GM23338 (cell line): Measurements from ENCODE around the gene ZNF860. TPM values are rescaled to one million over a fixed set of nuclear protein-coding genes. Genes with fewer than 3 reads are reported as not detected.

ENCODE experiments used
- ATAC-seq: fragments of 200-7000 bp; cut with Tn5 transposase; 3 replicates; pipeline ENCODE4 v1.9.1; 2020
- DNase-seq: peaks from one replicate; pipeline ENCODE4 v3.0.0-alpha.2; 2015; ENCODE audit warnings: low spot score
- H2AFZ ChIP-seq: fragments of 200-600 bp; sonication (generic); 2 replicates; pipeline ENCODE4 v1.8.0; 2016; ENCODE audit warnings: antibody characterized with exemption, mild to moderate bottlenecking, moderate library complexity
- H3F3A ChIP-seq: fragments of 200-600 bp; sonication (generic); replicated peaks from 2 replicates; pipeline ENCODE4 v1.8.0; 2017; ENCODE audit warnings: antibody characterized with exemption, mixed run types, low read depth
- H3K27ac ChIP-seq: fragments of 200-600 bp; sonication (generic); 2 replicates; pipeline ENCODE4 v1.6.1; 2016; ENCODE audit warnings: low read depth
- H3K27me3 ChIP-seq: fragments of 200-600 bp; sonication (generic); 2 replicates; pipeline ENCODE4 v1.8.0; 2016; ENCODE audit warnings: mild to moderate bottlenecking, mixed run types, moderate library complexity; ENCODE audit not compliant: insufficient read depth
- H3K36me3 ChIP-seq: fragments of 200-600 bp; sonication (generic); 2 replicates; pipeline ENCODE4 v1.8.0; 2016; ENCODE audit warnings: mild to moderate bottlenecking; ENCODE audit not compliant: insufficient read depth
- H3K4me1 ChIP-seq: fragments of 200-600 bp; sonication (generic); 2 replicates; pipeline ENCODE4 v1.8.0; 2016; ENCODE audit warnings: mild to moderate bottlenecking, moderate library complexity; ENCODE audit not compliant: insufficient read depth
- H3K4me2 ChIP-seq: fragments of 200-600 bp; sonication (generic); 2 replicates; pipeline ENCODE4 v1.7.1; 2017; ENCODE audit warnings: mixed run types
- H3K4me3 ChIP-seq: fragments of 200-600 bp; sonication (generic); 2 replicates; pipeline ENCODE4 v1.6.1; 2016; ENCODE audit warnings: mixed run types
- H3K79me2 ChIP-seq: fragments of 200-600 bp; sonication (generic); replicated peaks from 2 replicates; pipeline ENCODE4 v1.8.0; 2017; ENCODE audit warnings: mild to moderate bottlenecking; ENCODE audit not compliant: insufficient read depth
- H3K9me2 ChIP-seq: fragments of 200-600 bp; sonication (generic); 2 replicates; pipeline ENCODE4 v1.8.0; 2017; ENCODE audit not compliant: insufficient read depth
- H4K20me1 ChIP-seq: fragments of 200-600 bp; sonication (generic); replicated peaks from 2 replicates; pipeline ENCODE4 v1.8.0; 2017; ENCODE audit warnings: mild to moderate bottlenecking; ENCODE audit not compliant: insufficient read depth
- H3K27ac Mint-ChIP-seq: 2 replicates; pipeline ENCODE4 v1.8.0; 2020; ENCODE audit warnings: inconsistent platforms, mild to moderate bottlenecking, moderate library complexity, mixed read lengths
- H3K27me3 Mint-ChIP-seq: 3 replicates; pipeline ENCODE4 v1.8.0; 2022; ENCODE audit warnings: low read depth, mild to moderate bottlenecking, moderate library complexity, mixed read lengths, inconsistent platforms; ENCODE audit not compliant: insufficient read depth, poor library complexity
- H3K36me3 Mint-ChIP-seq: 3 replicates; pipeline ENCODE4 v1.8.0; 2021; ENCODE audit warnings: low read depth, mild to moderate bottlenecking, inconsistent platforms, moderate library complexity, mixed read lengths
- H3K4me1 Mint-ChIP-seq: 3 replicates; pipeline ENCODE4 v1.8.0; 2020; ENCODE audit warnings: mild to moderate bottlenecking, inconsistent platforms, mixed read lengths
- H3K4me3 Mint-ChIP-seq: 3 replicates; pipeline ENCODE4 v1.8.0; 2021; ENCODE audit warnings: moderate library complexity, mild to moderate bottlenecking, inconsistent platforms, mixed read lengths
- H3K9me3 Mint-ChIP-seq: 3 replicates; pipeline ENCODE4 v1.8.0; 2020; ENCODE audit warnings: moderate library complexity, mild to moderate bottlenecking, inconsistent platforms, mixed read lengths
- CREB1 ChIP-seq: fragments of 250-450 bp; sonication (Bioruptor Pico); IDR thresholded peaks from 2 replicates; pipeline ENCODE4 v1.5.0; 2020; ENCODE audit warnings: low read depth, mild to moderate bottlenecking, moderate library complexity
- EZH2 ChIP-seq: fragments of 200-600 bp; sonication (generic); IDR thresholded peaks from one replicate; pipeline ENCODE4 v1.8.0; 2017; ENCODE audit warnings: antibody characterized with exemption, mild to moderate bottlenecking, low read depth; ENCODE audit not compliant: unreplicated experiment
- JUNB ChIP-seq: IDR thresholded peaks from one replicate; pipeline ENCODE4 v1.6.1; 2016; ENCODE audit warnings: antibody characterized with exemption; ENCODE audit not compliant: unreplicated experiment
- polyA plus RNA-seq: library from polyadenylated mRNA; unstranded; fragments of >200 nt; fragmentation: Nextera tagmentation; extraction: Ambion mirVana; gene quantifications from 2 replicates; pipeline ENCODE4 v1.2.1, GENCODE V29; 2016
- total RNA-seq: library from RNA; depleted of rRNA; stranded (reverse); fragments of >200 nt; shearing (Covaris generic); gene quantifications from 2 replicates; pipeline ENCODE4 v1.2.3, GENCODE V29; 2014
- TF ChIP-seq, protein P1 (sequence below): IDR thresholded peaks from 2 replicates; pipeline ENCODE4 v1.6.1; 2016; ENCODE audit warnings: antibody characterized with exemption
- TF ChIP-seq, protein P2 (sequence below), 2 experiments: fragments of 200-600 bp in 1 of 2; sonication (generic) in 1 of 2; conservative IDR thresholded peaks; 2 replicates each; pipeline versions ENCODE4 v1.5.1 to v1.6.1; 2016 to 2017; ENCODE audit warnings: antibody characterized with exemption in 2 of 2, low read depth in 2 of 2, mild to moderate bottlenecking in 2 of 2, moderate library complexity in 1 of 2
- TF ChIP-seq, protein P3 (sequence below): IDR thresholded peaks from one replicate; pipeline ENCODE4 v1.6.1; 2018; ENCODE audit warnings: antibody characterized with exemption; ENCODE audit not compliant: unreplicated experiment

Gene ZNF860
- total and polyA plus RNA-seq, 2 experiments from 2014 or later: 5.2 to 12.4 TPM

- TF ChIP-seq, protein P1, sequence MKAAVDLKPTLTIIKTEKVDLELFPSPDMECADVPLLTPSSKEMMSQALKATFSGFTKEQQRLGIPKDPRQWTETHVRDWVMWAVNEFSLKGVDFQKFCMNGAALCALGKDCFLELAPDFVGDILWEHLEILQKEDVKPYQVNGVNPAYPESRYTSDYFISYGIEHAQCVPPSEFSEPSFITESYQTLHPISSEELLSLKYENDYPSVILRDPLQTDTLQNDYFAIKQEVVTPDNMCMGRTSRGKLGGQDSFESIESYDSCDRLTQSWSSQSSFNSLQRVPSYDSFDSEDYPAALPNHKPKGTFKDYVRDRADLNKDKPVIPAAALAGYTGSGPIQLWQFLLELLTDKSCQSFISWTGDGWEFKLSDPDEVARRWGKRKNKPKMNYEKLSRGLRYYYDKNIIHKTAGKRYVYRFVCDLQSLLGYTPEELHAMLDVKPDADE: no peak
- TF ChIP-seq, protein P2, sequence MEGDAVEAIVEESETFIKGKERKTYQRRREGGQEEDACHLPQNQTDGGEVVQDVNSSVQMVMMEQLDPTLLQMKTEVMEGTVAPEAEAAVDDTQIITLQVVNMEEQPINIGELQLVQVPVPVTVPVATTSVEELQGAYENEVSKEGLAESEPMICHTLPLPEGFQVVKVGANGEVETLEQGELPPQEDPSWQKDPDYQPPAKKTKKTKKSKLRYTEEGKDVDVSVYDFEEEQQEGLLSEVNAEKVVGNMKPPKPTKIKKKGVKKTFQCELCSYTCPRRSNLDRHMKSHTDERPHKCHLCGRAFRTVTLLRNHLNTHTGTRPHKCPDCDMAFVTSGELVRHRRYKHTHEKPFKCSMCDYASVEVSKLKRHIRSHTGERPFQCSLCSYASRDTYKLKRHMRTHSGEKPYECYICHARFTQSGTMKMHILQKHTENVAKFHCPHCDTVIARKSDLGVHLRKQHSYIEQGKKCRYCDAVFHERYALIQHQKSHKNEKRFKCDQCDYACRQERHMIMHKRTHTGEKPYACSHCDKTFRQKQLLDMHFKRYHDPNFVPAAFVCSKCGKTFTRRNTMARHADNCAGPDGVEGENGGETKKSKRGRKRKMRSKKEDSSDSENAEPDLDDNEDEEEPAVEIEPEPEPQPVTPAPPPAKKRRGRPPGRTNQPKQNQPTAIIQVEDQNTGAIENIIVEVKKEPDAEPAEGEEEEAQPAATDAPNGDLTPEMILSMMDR (conservative IDR thresholded peaks at IDR 0.05; ENCODE audit: low read depth in 2 of 2): no peak
- TF ChIP-seq JUNB (no peak), EZH2 (no peak), CREB1 (no peak)
- TF ChIP-seq, protein P3, sequence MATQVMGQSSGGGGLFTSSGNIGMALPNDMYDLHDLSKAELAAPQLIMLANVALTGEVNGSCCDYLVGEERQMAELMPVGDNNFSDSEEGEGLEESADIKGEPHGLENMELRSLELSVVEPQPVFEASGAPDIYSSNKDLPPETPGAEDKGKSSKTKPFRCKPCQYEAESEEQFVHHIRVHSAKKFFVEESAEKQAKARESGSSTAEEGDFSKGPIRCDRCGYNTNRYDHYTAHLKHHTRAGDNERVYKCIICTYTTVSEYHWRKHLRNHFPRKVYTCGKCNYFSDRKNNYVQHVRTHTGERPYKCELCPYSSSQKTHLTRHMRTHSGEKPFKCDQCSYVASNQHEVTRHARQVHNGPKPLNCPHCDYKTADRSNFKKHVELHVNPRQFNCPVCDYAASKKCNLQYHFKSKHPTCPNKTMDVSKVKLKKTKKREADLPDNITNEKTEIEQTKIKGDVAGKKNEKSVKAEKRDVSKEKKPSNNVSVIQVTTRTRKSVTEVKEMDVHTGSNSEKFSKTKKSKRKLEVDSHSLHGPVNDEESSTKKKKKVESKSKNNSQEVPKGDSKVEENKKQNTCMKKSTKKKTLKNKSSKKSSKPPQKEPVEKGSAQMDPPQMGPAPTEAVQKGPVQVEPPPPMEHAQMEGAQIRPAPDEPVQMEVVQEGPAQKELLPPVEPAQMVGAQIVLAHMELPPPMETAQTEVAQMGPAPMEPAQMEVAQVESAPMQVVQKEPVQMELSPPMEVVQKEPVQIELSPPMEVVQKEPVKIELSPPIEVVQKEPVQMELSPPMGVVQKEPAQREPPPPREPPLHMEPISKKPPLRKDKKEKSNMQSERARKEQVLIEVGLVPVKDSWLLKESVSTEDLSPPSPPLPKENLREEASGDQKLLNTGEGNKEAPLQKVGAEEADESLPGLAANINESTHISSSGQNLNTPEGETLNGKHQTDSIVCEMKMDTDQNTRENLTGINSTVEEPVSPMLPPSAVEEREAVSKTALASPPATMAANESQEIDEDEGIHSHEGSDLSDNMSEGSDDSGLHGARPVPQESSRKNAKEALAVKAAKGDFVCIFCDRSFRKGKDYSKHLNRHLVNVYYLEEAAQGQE: no peak
Measured at GRCh38 chr3:31936420-31937060, 45.0 kb upstream of the ZNF860 start (continued).

- no peaks in the 10 kb centered on the region for H3K9me3 Mint-ChIP-seq
- no peak for DNase-seq
- H3K27ac Mint-ChIP-seq: no peak overlapping the region; the same call in 1 of the 2 replicates
- H3K27ac ChIP-seq: no peak overlapping the region
- H3K27me3 Mint-ChIP-seq: peaks cover 7% of the 10 kb centered on the region
- 0 out of 2 replicates have a peak, but pooled peaks cover 3% of the 10 kb centered on the region for H3F3A ChIP-seq
- H2AFZ ChIP-seq: no peak overlapping the region
- H3K36me3 ChIP-seq: no peaks in the 10 kb centered on the region
- TF ChIP-seq, protein P2 (conservative IDR thresholded peaks at IDR 0.05; ENCODE audit: low read depth in 2 of 2): no peak
- TF ChIP-seq JUNB (no peak), CREB1 (no peak)
- peaks cover 97% of the 10 kb centered on the region for H3K79me2 ChIP-seq
- no peak overlapping the region for H3K4me2 ChIP-seq
- ATAC-seq: no peak
- no peaks in the 10 kb centered on the region for H4K20me1 ChIP-seq
- peaks cover 48% of the 10 kb centered on the region for H3K4me1 ChIP-seq
- no peaks in the 10 kb centered on the region for H3K27me3 ChIP-seq
- H3K36me3 Mint-ChIP-seq: no peaks in the 10 kb centered on the region
- peaks cover 41% of the 10 kb centered on the region for H3K4me1 Mint-ChIP-seq
- H3K4me3 Mint-ChIP-seq: no peak overlapping the region
- peaks cover 10% of the 10 kb centered on the region; the same call in 1 of the 2 replicates for H3K9me2 ChIP-seq
- H3K4me3 ChIP-seq: no peak overlapping the region
Measured at GRCh38 chr3:31937225-31937624, 44.3 kb upstream of the ZNF860 start.
